Osteoblast (primary cell): ENCODE measurements around the gene ADIPOR1. TPM values are rescaled to one million over a fixed set of nuclear protein-coding genes. Genes with fewer than 3 reads are reported as not detected.
"Not testable (repeated sequence)": the region's sequence is repeated elsewhere in the genome, so short reads cannot be mapped to it uniquely, and the experiment has no call there.

Experiments used
- DNase-seq: peaks from one replicate; pipeline ENCODE4 v3.0.0; 2011; ENCODE audit warnings: low spot score, mixed read lengths; ENCODE audit not compliant: insufficient read length; ENCODE audit errors: missing footprints
- H2AFZ ChIP-seq: 2 replicates; pipeline ENCODE4 v1.6.0; 2011; ENCODE audit warnings: mild to moderate bottlenecking, low read length
- H3K27ac ChIP-seq: 2 replicates; pipeline ENCODE4 v1.5.1; 2011; ENCODE audit warnings: mild to moderate bottlenecking, low read depth, low read length, moderate library complexity
- H3K27me3 ChIP-seq: 2 replicates; pipeline ENCODE4 v1.6.0; 2012; ENCODE audit warnings: mild to moderate bottlenecking, control low read depth, inconsistent platforms, low read length, moderate library complexity; ENCODE audit not compliant: insufficient read depth
- H3K36me3 ChIP-seq: 2 replicates; pipeline ENCODE4 v1.5.1; 2011; ENCODE audit warnings: mild to moderate bottlenecking, low read length, control low read depth, moderate library complexity; ENCODE audit not compliant: insufficient read depth
- H3K4me1 ChIP-seq: 2 replicates; pipeline ENCODE4 v1.5.1; 2011; ENCODE audit warnings: mild to moderate bottlenecking, low read length, control low read depth, moderate library complexity; ENCODE audit not compliant: insufficient read depth
- H3K4me2 ChIP-seq: 2 replicates; pipeline ENCODE4 v1.6.0; 2011; ENCODE audit warnings: mild to moderate bottlenecking, low read length; ENCODE audit not compliant: insufficient read depth
- H3K4me3 ChIP-seq: fragments of 200-600 bp; sonication (generic); 3 replicates; pipeline ENCODE4 v1.5.1; 2012; ENCODE audit warnings: mild to moderate bottlenecking, low read length, inconsistent platforms; ENCODE audit not compliant: insufficient read depth
- H3K79me2 ChIP-seq: 2 replicates; pipeline ENCODE4 v1.6.0; 2012; ENCODE audit warnings: mild to moderate bottlenecking, low read length, control low read depth, inconsistent platforms; ENCODE audit not compliant: insufficient read depth
- H3K9me3 ChIP-seq: 2 replicates; pipeline ENCODE4 v1.5.1; 2011; ENCODE audit warnings: low read depth, low read length, control low read depth
- H4K20me1 ChIP-seq: 2 replicates; pipeline ENCODE4 v1.6.0; 2012; ENCODE audit warnings: mild to moderate bottlenecking, low read length, control low read depth; ENCODE audit not compliant: insufficient read depth
- small RNA-seq: library from RNA; depleted of rRNA; stranded (forward); fragments of <200 nt; gene quantifications from one replicate; pipeline ENCODE3, GENCODE V24; 2012
- total RNA-seq: library from RNA; depleted of rRNA; stranded (reverse); fragments of >200 nt; gene quantifications from 2 replicates; pipeline ENCODE4 v1.2.3, GENCODE V29; 2012
- TF ChIP-seq, protein P1 (sequence below): IDR thresholded peaks from 2 replicates; pipeline ENCODE4 v1.5.1; 2011; ENCODE audit warnings: mild to moderate bottlenecking, low read depth, low read length, moderate library complexity; ENCODE audit errors: extremely low read depth

The ADIPOR1 gene
- total RNA-seq, 1 donor = 91.9 TPM

DNA sequence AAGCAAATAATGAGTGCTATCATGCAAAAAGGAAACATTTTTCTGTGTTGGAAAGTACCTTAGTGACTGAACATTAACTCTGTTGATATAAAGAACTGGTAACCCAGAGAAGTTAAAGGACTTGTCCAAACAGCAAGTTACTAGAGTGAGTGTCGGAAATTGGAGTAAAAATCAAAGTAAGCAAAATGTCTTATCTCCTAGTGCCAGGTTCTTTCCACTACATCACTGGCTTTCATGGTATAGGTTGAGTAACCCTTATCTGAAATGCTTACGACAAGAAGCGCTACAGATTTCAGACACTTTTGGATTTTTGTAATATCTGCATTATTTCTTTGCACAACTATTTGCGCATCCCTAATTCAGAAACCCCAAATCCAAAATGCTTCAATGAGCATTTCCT is 52.8 kb downstream of the ADIPOR1 start:
- DNase-seq = no peak
- H3K4me1 ChIP-seq = no peaks in the 10 kb centered on the region
- no peak overlapping the region for H3K4me3 ChIP-seq
- H3K9me3 ChIP-seq = no peaks in the 10 kb centered on the region
- peaks cover 44% of the 10 kb centered on the region for H3K36me3 ChIP-seq
- H3K27me3 ChIP-seq = no peaks in the 10 kb centered on the region
- H3K27ac ChIP-seq = no peak overlapping the region
- no peaks in the 10 kb centered on the region for H3K79me2 ChIP-seq
- no peaks in the 10 kb centered on the region for H4K20me1 ChIP-seq
- TF ChIP-seq, protein P1, sequence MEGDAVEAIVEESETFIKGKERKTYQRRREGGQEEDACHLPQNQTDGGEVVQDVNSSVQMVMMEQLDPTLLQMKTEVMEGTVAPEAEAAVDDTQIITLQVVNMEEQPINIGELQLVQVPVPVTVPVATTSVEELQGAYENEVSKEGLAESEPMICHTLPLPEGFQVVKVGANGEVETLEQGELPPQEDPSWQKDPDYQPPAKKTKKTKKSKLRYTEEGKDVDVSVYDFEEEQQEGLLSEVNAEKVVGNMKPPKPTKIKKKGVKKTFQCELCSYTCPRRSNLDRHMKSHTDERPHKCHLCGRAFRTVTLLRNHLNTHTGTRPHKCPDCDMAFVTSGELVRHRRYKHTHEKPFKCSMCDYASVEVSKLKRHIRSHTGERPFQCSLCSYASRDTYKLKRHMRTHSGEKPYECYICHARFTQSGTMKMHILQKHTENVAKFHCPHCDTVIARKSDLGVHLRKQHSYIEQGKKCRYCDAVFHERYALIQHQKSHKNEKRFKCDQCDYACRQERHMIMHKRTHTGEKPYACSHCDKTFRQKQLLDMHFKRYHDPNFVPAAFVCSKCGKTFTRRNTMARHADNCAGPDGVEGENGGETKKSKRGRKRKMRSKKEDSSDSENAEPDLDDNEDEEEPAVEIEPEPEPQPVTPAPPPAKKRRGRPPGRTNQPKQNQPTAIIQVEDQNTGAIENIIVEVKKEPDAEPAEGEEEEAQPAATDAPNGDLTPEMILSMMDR = no peak
- H2AFZ ChIP-seq = no peak overlapping the region
- H3K4me2 ChIP-seq = no peak overlapping the region

DNA sequence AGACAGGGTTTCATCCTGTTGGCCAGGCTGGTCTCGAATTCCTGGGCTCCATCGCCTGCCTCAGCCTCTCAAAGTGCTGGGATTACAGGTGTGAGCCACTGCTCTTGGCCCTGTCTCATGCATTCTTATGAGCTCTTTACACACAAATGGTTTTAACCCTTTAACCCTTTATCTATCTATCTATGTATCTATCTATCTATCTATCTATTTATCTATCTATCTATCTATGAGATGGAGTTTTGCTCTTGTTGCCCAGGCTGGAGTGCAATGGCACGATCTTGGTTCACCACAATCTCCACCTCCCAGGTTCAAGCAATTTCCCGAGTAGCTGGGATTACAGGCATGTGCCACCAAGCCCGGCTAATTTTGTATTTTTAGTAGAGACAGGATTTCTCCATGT is 54.3 kb downstream of the ADIPOR1 start:
- not testable (repeated sequence) for H3K27ac ChIP-seq, H3K4me3 ChIP-seq, H3K9me3 ChIP-seq, H3K79me2 ChIP-seq, H4K20me1 ChIP-seq, H3K27me3 ChIP-seq, H3K4me2 ChIP-seq, DNase-seq, H3K4me1 ChIP-seq, H2AFZ ChIP-seq
- peaks cover 36% of the 10 kb centered on the region for H3K36me3 ChIP-seq

DNA sequence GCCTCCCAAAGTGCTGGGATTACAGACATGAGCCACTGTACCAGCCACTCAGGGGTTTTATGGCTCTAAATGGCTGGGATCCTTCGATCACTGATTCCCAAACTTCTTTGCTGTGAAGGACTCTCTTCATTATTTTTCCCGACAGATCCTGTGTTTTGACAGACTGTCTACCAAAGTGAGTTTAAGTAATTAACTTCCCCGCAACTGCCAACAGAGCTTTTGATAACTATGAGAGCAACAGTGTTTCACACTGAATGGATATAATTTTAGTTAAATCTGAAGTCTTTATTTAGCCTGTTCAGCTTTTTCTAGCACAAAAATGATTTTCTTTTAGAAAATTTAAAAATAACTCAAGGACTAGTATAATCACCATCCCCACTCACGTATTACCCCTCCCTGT is 56.6 kb downstream of the ADIPOR1 start:
- Histone ChIP-seq H2AFZ (no peak overlapping the region), H3K9me3 (no peaks in the 10 kb centered on the region), H3K27ac (no peak overlapping the region), H3K4me3 (no peak overlapping the region), H4K20me1 (no peaks in the 10 kb centered on the region), H3K4me2 (no peak overlapping the region), H3K27me3 (no peaks in the 10 kb centered on the region), H3K79me2 (no peaks in the 10 kb centered on the region), H3K36me3 (peaks cover 28% of the 10 kb centered on the region), H3K4me1 (no peaks in the 10 kb centered on the region)
- TF ChIP-seq, protein P1 = no peak
- no peak for DNase-seq

DNA sequence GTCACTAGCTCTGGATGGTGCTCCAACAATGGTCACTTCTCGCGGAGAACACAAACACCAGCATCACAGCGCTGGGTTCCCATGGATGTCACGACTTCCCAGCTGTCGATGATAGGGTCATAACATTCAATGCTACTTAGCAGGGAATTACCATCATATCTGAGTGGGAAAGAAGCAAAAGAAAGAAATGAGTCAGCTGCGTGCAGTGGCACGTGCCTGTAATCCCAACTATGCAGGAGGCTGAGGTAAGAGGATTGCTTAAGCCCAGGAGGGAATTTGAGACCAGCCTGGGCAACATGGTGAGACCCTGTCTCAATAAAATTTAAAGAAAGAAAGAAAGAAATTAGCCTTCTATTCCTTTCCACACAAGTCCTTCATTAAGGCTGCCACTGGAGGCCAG is 65.6 kb downstream of the ADIPOR1 start:
- Histone ChIP-seq H2AFZ (no peak overlapping the region), H3K4me1 (peaks cover 9% of the 10 kb centered on the region), H3K27ac (no peak overlapping the region), H3K4me3 (no peak overlapping the region), H3K9me3 (no peaks in the 10 kb centered on the region), H3K36me3 (peaks cover 63% of the 10 kb centered on the region), H3K4me2 (no peak overlapping the region), H3K79me2 (peaks cover 7% of the 10 kb centered on the region), H3K27me3 (no peaks in the 10 kb centered on the region), H4K20me1 (no peaks in the 10 kb centered on the region)
- no peak for DNase-seq
- TF ChIP-seq, protein P1 = no peak

Small RNAs within 50 kb of the gene (small RNA-seq; reads per million reads assigned to genes)
- not detected for gene RF00019

Other genes with a start within 250 kb of the ADIPOR1 start
- under 0.01 TPM in 1 of 2 replicates, not detected in the other for gene SYT2, start 247.9 kb downstream of the ADIPOR1 start, total RNA-seq
- 113 and 124 TPM in 2 replicates for gene KDM5B, start 149.9 kb downstream of the ADIPOR1 start, total RNA-seq
- 0.29 and 0.72 TPM in 2 replicates for gene PCAT6, start 147.4 kb downstream of the ADIPOR1 start, total RNA-seq
- 7.2 and 8.0 TPM in 2 replicates for gene RABIF, start 69.2 kb downstream of the ADIPOR1 start, total RNA-seq
- 23.2 and 28.0 TPM in 2 replicates for gene KLHL12, start 31.1 kb downstream of the ADIPOR1 start, total RNA-seq
- gene CYB5R1, start 8.9 kb upstream of the ADIPOR1 start, total RNA-seq = 49.2 and 60.8 TPM in 2 replicates
- gene TMEM183A, start 49.1 kb upstream of the ADIPOR1 start, total RNA-seq = 116 and 118 TPM in 2 replicates
- gene PPFIA4, start 68.2 kb upstream of the ADIPOR1 start, total RNA-seq = 8.0 and 10.9 TPM in 2 replicates
- gene MYOG, start 127.7 kb upstream of the ADIPOR1 start, total RNA-seq = not detected in 2 replicates
- gene ADORA1, start 169.4 kb upstream of the ADIPOR1 start, total RNA-seq = 4.0 and 9.1 TPM in 2 replicates
- under 0.01 and 0.29 TPM in 2 replicates for gene MYBPH, start 217.5 kb upstream of the ADIPOR1 start, total RNA-seq
- 273 and 932 TPM in 2 replicates for gene CHI3L1, start 228.4 kb upstream of the ADIPOR1 start, total RNA-seq